NCI-H1694 (cell line): ENCODE results near the gene SEPTIN8.

Experiments used
- DNase-seq: peaks from one replicate; lab custom pipeline; 2025; lab: John Stamatoyannopoulos, UW

Gene SEPTIN8

DNA sequence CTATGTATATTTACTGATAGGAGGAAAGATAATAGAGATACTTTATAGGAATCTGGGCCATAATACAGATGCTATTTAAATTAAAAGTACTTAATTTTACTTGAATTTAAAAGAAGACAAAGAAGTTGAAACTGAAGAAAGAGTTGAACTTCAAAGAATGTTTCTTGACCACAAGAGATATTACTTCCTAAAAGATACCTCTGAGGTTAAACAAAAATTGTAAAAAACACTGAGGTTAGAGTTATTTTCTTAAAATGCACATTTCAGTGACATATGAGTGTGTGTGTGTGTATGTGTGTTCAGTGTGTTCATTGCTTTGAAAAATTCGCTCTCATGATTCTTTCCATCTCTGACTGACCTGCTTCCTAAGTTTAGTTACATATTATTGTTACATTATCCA lies 3.5 kb upstream of the SEPTIN8 start:
- DNase-seq: no peak

DNA sequence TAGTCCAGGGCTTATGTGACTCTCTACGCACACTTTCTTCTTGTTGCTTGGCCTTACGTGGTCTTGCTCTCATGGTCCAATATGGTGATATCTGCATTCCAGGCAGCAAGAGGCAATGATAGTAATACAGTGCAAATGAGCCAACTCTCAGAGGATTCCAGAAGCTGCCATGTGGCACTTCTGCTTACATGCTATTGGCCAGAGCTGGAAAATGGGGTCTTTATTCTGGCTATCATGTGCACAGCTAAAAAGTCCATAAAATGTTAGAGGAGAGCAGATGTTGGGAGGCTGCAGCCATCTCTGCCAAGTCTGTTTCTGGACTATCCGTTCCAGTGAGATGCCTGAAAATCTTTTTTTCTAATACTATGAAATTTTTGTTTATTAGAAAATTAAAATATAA lies 2.9 kb upstream of the SEPTIN8 start:
- no peak for DNase-seq

DNA sequence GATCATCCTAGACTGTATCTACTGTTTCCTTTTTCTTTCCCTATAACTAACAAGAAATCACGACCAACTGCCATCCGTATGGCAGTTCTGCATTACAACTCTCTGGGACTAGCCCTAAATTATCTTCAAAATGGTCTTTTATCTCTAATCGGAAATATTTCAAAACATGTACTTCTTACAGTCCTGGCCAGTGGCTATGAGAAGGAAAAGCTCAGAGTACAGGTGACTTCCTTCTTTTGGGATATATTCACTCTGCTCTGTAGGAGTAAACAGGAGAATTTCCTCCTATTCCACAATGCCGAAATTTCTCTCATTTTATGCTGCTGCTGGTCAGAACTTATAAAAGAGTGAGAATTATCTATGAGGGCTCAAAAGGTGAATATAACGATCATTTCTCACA lies 1.8 kb upstream of the SEPTIN8 start:
- DNase-seq: no peak

DNA sequence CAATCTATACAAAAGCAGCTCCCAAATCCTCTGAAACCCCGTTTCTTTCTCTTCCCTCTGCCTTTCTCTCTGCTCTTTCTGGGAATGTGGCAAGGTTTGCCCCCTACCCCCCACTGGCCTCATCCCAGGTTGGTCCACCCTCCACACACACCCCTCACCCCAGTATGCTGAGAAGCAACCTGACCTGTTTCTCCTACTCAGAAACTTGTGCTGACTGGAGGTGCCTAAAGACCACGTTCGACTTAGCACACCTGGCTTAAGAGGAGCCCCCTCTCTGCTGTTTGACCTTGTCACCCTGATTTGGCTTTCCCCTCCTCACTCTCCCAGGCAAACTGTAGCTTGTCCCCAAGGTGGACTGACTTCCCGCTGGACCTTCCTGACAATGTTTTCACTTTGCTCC lies 1.1 kb upstream of the SEPTIN8 start:
- no peak for DNase-seq

DNA sequence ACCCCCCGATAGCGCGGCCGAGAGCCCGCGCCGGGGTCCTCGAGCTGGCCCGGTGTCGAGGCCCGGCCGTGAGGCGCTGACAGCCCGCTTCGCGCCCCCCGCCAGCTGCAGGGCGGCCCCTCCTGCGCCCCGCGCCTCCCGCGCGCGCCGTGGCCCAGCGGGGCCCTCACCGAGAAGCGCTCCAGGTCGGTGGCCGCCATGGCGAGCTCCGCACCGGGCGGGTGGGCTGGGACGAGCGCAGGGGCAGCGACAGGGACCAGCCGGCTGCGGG lies 166 bp downstream of the SEPTIN8 start:
- no peak for DNase-seq

DNA sequence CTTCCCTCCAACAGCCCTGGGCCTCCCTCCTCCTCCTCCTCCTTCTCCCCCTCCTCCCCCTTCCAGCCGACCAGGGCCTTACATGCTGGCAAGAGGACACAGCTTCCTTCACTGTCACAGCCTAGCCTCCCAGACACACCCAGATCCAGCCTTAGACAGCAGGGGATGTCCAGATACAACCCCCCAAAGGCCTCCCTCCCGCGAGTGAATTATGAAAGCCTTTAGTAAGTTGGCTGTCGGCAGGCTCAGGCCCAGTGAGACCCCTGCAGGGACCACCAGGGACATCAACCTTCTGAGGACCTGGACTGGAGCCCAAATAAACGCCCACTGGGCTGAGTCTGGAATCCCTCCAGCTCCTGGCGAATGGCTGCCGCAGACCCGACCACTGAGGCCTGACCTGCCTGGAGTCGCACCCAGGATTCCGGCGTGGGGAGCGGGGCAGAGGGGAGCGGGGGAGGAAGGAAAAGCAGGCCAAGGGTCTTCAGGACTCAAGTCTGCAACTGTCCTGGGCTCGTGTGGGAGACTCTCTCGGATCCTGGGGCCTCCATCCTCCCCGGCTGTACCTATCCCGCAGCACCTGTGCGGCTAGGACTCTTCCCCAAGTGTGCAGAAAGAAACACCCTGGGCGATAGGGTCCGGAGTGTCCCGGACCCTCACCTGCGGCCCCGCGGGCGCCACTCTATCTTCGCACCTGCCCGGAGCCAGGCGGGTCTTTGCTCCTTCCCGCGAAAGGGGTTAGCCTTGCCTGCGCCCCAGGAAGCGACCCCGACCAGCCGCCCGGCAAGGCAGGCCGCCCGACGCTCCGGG lies 705 bp downstream of the SEPTIN8 start:
- DNase-seq: no peak

DNA sequence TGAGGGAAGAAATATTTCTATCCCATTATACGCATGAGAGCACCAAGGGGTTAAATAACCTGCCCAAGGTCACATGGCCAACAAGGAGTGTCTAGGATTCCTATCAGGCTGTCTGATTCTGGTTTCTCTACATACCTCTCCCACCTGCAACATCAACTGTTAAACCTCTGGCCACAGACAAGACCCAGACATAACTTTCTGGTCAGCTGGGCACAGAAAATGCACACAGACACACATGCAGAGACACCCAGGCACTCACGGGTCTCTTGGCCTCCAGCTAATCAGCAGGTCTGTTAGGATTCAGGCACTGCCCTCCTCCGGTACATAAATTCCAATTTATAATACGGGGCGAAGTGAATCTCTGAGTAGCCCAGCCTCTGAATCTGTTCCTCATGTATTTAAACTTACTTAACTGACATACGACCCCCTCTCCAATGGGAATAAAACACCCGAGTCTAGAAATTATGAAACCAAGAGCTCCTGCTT lies 1.5 kb downstream of the SEPTIN8 start:
- no peak for DNase-seq

DNA sequence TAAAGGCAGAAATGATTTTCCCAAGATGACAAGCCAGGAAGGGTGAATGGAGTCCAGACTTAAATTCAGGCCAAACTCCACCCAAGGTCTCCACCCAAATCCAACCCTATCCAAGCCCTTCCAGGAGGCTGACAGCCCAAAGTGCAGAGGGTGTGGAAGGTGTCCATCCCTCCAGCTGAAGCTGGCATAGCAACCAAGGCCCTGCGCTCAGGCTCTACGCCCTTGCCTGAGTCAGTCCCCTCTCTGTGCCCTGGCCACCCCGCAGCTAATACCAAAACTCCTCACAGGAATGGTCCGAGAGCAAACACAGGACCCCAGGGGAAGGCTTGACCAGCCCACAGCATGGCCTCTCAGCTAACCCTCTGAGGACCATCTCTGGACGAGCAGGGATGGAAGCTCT lies 2.1 kb downstream of the SEPTIN8 start:
- DNase-seq: no peak

DNA sequence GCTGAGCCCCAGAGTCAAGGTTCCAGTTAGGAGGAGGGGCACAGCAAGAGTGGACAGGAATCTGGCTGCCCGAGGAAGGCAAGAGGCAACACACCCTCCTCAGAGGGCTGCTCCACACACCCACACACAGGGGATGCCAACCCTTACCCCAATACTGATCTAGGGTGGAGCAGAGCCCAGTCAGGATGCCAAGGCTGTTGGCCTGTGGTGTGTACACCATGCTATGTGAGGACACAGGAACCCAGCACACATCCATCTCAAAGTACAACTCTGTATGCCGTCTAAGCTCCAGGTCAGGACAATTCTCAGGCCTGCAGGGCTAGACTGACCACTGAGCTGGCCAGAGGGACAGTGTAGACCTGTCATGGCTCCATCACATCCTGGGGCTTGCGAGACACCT lies 2.6 kb downstream of the SEPTIN8 start:
- no peak for DNase-seq

DNA sequence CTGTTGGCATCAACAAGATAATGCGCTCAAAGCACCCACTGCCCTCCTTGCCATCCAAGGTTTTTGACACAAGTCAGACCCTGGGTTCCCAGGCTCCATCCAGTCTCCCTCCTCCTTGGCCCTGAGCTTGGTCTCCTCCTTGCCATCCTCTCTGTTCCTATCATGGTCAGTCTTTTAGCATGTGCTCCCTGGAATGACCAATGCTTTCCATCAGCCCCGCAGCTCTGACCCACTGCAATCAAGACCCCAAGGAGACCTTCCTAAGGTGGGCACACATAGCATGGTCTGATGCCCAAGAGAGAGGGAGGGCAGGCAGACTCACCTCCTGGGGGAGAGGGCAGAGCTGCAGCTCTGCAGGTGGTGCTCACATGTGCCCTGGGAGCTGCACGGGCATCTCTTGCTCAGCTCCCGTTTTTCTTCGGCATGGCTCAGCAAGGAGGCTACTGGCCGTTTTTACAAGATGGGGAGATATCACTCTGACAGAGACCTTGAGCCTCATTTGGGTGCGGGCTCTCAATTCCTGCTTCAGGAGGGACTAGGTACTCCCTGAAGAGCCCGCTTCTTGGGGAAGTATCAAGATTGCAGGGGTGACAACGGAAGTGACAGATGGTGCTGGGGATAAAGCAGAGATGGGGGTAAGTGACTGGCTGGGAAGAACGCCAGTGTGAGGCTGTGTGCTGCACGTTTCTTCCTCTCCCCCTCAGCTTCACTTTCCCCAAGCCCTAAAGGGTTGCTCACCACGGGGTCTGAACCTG lies 3.3 kb downstream of the SEPTIN8 start:
- no peak for DNase-seq

DNA sequence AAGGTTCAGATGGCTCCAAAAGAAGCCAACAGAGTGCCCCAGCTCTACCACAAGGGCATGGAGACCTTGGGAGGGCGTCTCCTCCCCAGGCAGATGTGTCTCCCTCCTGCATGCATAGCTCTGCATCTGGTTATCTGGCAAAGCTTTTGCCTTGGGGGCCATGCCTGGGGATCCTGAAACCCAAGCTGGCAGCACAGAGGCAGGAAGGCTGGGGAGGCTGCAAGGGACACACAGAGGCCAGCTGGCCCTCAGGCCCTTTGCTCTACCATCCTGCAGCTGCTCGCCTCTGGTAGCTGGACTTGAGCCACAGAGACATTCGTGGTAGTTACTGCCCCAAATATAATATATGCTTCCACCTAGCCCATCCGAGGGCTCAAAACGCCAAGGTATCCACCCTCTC lies 3.9 kb downstream of the SEPTIN8 start:
- no peak for DNase-seq

DNA sequence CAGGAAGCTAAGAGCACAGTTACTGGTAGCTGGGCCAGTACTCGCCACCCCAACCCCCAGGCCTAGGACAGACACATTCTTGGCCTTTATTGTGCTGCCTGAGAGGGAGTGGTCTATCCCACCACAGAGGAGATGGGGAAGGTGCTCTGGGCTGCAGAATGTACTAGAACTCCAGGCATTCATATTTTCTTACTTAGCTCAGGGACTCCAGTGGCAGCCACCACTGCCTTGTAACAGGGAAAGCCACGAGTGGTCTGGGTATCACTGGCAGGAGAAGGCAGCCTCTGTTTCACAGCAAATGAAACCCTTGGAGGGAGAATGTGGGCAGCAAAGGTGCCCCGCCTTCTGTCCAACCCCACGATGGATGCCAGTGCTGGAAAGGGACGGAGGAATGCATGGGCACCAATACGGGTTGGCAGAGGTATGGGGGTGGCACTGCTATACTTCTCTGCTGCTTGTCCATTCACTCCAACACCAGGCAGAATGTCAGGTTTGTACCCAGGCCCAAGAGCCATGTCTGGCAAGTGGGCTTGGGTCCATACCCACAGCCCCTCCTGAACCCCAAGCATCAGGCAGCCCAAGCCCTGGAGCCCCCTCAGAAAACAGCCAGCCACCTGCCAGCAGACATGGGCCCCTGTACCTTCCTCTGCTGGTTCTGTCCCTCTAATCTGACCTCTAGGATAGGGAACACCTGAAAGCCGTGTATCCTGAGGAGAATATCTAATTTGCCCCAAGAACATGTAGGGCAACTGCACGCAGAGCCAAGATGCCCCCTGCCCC lies 4.6 kb downstream of the SEPTIN8 start:
- DNase-seq: no peak

DNA sequence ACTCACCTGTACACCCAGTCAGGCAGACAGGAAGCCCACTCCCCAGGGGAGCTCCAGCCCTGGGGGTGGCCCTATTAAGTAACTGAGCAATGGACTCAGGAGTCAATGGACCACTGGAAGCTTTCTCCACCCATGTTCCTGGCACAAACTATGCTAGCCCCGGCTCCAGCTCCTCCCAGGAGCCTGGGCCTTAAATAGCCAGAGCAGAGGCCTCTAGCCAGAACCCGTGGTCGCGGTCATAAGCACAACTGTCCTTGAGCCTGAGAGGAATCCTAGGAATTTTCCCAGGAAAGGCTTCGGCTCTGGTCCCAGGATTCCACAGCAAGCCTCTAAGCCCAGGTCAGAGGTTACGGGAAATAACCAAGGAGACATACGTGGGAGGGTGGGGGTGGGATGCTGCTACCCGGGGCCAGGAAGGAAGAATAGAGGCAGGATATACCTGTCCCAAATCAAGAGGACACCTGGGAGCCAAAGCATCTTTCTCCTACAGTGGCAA lies 5.5 kb downstream of the SEPTIN8 start:
- no peak for DNase-seq

DNA sequence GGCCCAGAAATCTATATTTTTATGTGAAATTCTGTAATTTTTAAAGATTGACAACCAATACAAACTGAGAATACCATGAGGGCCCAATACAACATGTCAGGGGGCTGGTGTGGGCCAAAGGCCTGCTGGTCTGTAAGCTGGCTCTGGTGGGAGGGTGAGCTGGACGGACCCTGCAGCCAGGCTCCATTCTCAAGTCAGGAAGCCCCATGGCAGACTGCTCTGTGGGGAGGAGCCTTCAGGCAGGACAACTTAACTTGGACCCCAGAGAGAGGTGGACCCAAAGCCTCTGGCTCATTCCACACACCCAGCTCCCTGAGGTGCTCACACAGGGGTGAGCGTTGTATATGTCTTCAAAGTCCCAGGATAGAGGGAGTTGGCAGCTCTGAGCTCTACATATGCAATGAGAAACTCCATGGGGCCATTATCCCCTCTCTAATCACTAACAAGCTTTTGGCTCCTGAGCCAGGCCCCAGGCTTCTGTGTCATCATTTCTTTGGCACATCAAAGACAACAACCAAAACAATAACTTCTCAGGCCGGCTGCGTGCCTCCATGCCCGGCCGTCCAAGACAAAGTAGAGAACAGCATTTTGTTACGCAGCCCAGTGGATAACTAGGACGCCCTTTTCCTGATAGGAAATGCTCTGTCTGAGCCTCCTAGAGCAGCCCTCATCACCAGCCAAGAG lies 6.4 kb downstream of the SEPTIN8 start:
- no peak for DNase-seq

DNA sequence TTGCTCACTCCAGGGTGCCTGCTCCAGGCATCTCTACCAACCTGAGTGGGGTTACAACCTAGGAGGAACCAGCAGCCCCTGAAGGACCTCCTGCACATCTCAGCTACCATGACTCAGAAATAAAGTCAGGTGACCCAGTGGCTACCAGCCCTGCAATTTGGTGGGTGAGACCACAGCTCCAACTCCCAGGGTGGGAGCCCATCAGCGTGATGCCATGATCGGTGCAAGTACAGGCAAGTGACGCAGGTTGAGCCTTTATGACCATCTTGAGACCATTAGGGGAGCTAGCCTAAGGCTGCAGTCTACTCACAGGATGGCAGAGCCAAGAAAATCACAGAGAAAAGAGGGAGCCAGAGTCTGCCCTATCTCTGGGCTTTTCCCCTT lies 8.6 kb downstream of the SEPTIN8 start:
- no peak for DNase-seq

DNA sequence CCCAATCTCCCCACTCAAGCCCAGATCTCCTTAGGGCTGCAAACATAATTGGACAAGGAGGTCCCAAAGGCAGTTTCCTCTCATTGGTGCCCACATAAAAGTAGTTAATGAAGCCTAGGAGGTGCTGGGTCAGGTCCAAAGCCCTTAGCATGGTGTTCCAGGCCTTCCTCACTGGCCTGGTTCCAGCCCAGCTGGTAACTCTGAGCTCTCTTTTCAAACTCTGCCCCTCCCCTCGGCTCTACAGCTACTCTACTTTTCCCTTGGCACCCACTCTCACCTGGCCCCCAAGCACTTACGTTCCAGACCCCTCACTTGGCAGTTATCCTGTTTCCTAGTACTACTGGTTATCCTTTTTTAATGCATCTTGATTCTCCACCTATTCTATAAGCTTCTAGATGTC lies 9.9 kb downstream of the SEPTIN8 start:
- DNase-seq: no peak

DNA sequence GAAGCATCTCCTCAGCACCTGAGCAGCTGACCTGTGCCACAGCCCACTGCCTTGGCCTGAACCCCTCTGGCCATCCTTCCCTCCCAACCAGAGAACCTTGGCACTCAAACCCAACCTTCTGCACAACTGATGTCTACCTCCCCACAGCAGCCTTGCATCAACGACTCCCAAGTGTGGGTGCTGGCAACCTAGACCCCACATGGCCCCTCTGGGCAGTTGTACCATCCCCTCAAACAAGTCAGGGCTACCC lies 10.3 kb downstream of the SEPTIN8 start:
- no peak for DNase-seq

DNA sequence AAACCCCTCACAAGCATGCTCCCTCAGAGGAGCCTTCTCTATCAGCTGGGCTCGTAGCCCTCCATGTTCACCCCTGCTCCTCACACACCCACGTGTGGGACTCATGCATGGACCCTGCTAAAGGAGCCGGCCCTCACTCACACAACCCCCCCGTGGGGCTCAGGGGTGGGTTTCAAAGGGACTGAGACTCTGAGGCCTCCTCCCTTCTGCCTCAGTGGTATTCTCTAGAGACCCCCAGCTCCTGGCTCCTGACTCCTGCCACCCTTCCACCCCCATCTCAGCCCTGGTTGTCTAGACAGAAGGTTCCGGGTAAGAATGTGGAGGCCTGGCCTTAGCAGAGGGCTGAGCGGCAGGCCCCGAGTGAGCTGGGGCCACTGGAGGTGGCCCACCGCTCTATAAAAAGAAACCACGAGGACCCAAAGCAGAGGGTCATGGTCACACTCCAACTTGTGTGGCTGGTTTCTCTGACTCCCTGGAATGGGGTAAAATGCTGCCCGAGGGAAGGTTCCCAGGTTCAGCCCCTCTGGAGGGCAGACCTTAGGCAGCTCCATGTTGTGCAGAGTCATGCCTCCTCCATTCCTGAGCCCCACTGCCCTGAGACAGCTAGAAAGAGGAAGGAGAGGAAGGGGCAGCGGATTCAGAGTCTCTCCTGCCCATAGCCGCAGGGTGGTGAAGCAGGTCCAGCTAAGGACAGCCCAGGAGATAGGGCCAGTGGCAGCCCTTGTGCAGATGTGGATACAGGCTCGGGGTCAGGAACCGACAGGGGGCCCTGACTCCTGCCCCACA lies 10.8 kb downstream of the SEPTIN8 start:
- DNase-seq: no peak

DNA sequence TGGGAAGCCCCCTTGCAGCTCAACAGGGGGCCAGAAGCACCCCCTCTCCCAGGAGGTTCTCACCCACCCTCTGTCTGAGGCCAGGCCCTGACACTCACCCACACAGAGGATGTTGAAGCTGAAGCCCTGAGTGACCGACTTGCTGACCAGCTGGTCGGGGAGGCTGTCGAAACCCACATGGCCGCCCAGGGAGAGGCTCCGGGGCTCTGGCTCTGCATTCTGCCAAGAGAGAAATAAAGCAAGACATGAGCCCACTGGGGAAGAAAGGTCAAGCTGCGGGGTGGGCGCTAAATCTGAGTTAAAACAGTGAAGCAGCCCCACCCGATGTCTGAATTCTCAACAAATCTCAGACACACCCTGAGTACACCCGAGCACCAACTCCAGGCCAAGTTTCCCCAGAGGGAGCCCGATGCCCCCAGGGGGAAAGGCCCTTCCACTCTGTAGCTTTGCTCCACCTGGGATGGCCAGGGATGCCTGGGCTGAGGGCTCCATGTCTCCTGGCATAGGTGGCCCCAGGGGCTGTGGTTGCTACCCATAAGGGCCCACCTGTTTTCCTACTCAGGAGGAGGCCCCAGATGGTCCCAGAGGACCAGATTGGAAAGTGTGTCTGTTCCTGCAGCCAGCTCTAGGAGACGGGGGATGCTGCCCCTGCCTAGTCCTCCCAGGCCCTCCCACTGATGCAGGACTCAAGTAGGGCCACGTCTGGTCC lies 11.6 kb downstream of the SEPTIN8 start:
- no peak for DNase-seq

DNA sequence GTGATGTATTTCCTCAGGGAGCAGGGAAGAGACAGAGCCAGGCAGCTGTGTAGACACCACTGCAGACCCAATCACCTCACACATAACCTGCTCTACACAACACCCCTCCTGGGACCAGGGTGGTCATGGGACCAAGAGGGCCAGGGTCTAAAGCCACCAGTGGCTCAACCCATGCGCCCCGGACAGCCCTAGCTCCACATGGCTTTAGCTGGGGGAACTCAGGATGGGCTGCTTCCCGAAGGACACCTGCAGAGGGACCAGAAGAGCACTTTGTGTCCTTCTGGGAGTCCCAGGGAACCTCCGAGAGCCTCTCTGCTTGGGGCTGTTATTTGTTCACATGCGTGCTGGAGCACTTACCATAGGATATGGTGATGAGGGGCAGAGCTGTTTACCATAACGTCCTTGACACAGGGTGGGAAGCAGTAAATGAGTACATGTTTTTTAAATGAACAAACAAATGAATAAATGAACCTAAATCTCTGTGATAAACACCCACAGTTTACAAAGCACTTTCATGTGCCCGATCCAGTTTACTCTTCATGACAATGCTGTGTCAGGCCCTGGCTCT lies 12.3 kb downstream of the SEPTIN8 start:
- no peak for DNase-seq

DNA sequence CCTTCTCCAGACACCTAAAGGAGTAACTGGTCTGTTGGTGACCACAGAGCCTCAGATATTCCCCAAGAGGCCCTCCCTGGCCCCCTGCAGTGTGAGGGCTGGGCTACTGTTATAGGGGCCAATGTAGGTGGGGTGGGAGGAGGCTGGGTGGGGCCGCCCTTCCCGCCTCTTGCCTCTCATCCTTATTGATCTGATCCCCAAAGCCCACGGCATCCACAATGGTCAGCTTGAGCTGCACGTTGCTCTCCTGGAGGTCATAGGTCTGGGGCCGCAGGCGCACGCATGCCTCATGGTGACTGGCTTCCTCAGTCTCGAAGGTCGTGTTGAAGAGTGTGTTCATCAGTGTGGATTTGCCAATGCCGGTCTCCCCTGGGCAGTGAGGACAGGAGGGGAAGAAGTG lies 13.0 kb downstream of the SEPTIN8 start:
- DNase-seq: no peak
